ENCODE measurements around the gene SPECC1. TPM values are rescaled to one million over a fixed set of nuclear protein-coding genes. Genes with fewer than 3 reads are reported as not detected.
"Not testable (repeated sequence)": the region's sequence is repeated elsewhere in the genome, so short reads cannot be mapped to it uniquely, and the experiment has no call there.

SPECC1 gene, protein sequence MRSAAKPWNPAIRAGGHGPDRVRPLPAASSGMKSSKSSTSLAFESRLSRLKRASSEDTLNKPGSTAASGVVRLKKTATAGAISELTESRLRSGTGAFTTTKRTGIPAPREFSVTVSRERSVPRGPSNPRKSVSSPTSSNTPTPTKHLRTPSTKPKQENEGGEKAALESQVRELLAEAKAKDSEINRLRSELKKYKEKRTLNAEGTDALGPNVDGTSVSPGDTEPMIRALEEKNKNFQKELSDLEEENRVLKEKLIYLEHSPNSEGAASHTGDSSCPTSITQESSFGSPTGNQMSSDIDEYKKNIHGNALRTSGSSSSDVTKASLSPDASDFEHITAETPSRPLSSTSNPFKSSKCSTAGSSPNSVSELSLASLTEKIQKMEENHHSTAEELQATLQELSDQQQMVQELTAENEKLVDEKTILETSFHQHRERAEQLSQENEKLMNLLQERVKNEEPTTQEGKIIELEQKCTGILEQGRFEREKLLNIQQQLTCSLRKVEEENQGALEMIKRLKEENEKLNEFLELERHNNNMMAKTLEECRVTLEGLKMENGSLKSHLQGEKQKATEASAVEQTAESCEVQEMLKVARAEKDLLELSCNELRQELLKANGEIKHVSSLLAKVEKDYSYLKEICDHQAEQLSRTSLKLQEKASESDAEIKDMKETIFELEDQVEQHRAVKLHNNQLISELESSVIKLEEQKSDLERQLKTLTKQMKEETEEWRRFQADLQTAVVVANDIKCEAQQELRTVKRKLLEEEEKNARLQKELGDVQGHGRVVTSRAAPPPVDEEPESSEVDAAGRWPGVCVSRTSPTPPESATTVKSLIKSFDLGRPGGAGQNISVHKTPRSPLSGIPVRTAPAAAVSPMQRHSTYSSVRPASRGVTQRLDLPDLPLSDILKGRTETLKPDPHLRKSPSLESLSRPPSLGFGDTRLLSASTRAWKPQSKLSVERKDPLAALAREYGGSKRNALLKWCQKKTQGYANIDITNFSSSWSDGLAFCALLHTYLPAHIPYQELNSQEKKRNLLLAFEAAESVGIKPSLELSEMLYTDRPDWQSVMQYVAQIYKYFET
- polyA plus RNA-seq (2013), result 88.8 and 95.3 TPM in 2 replicates

DNA sequence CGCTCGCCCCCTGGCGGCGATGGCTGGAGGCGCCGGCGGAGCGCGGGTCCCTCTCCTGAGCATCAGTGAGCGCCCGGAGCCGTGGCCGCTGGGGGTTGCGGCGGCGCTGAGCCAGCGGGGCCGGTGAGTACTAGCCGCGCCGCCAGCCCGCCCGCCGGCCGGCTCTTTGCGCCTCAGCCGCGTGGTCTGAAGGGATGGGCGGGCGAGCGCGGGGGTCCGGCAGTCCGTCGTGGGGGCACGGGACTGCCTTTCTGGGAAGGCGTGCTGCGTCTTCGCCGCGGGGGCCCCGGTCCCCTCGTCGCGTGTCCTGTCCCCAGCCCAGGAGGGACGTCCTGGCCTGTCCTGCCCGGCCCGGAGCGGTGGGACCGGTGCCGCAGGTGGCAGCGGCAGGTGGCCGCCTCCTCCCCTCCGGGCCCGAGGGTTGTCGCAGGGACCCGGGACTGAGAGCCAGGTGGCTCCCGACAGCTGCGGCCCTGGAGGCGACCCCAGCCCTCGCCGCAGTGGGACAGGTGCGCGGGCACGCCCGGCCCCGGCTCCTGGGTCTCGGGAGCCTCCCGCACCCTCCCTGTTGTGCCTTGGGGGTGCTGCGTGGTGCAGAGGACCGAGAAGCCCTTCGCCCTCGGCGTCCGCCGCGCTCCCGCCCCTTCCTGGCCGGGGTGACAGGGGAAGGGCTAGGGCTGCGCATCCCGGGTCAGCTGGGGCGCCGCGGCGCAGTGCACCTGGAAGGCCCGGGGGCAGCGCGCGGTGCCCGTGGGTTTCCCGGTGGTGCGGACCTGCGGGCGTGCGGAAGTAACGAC is at the start of gene SPECC1:
TSS of gene SPECC1 (plus strand) at position 58 of the 797 bp plus-strand sequence. CDS start 87,293 bp downstream, outside the sequence.
- Histone ChIP-seq H2AFZ (ENCODE audit: insufficient read depth, low read length, poor library complexity) (peak within 1 kb of the TSS; percentile 75), H3K79me2 (ENCODE audit: control insufficient read depth, insufficient read depth, low read length, poor library complexity) (no peaks in the 10 kb centered on the region), H2BK120ac (ENCODE audit: insufficient read depth, low read length, poor library complexity) (no peak within 1 kb of the TSS), H3K36me3 (ENCODE audit: control insufficient read depth in 1 of 2, insufficient read depth in 2 of 2, low read length in 2 of 2) (no peaks in the 10 kb centered on the region), H3K9me3 (ENCODE audit: insufficient read depth, low read depth, low read length) (no peaks in the 10 kb centered on the region), H2BK12ac (ENCODE audit: low read length) (no peak within 1 kb of the TSS), H3K14ac (ENCODE audit: low read length) (no peak within 1 kb of the TSS), H3K9ac (ENCODE audit: low read length) (no peak within 1 kb of the TSS), H3K18ac (ENCODE audit: low read length) (no peak within 1 kb of the TSS), H3K4me2 (ENCODE audit: low read length) (peak within 1 kb of the TSS; percentile 99), H3K23ac (ENCODE audit: low read length) (no peak within 1 kb of the TSS), H3K4me1 (ENCODE audit: control insufficient read depth in 1 of 2, insufficient read depth in 2 of 2, low read length in 2 of 2) (peaks cover 4 to 10% of the 10 kb centered on the region in 2 experiments), H4K12ac (ENCODE audit: low read depth, low read length) (peak within 1 kb of the TSS; percentile 14), H4K91ac (ENCODE audit: low read depth, low read length) (no peak within 1 kb of the TSS), H2AK5ac (ENCODE audit: low read length) (no peak within 1 kb of the TSS), H3K4me3 (ENCODE audit: low read depth, low read length) (peak within 1 kb of the TSS; percentile 78), H3K79me1 (ENCODE audit: low read length) (no peaks in the 10 kb centered on the region), H3K4ac (ENCODE audit: low read depth, low read length) (no peak within 1 kb of the TSS), H3K27ac (ENCODE audit: low read depth, low read length) (no peak within 1 kb of the TSS), H2BK5ac (ENCODE audit: low read depth, low read length, poor library complexity) (no peak within 1 kb of the TSS), H3K27me3 (ENCODE audit: insufficient read depth, low read length) (peaks cover 14% of the 10 kb centered on the region), H4K8ac (ENCODE audit: low read depth, low read length) (peak within 1 kb of the TSS; percentile 37)
- DNase-seq, result peak; percentile 71 to 94
- WGBS (ENCODE audit: extremely low coverage, insufficient coverage, insufficient read length), result no CpG with 5 or more reads among the region's 96 CpGs

DNA sequence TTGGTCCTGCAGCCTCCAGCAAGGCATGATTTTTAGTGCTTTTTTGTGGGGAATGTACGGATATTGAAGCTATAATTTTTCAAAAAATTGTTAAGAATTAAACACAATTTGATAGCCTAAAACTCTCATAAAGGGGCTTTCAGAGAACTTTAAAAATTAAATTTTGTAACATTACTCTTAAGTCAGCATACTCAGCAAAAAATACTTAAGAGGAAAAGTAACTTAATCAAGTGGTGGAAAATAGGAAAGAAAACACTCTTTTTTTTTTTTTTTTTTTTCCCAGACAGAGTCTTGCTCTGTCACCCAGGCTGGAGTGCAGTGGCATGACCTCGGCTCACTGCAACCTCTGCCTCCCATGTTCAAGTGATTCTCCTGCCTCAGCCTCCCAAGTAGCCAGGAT is 46.2 kb upstream of the SPECC1 start:
- not testable (repeated sequence) for H2BK5ac ChIP-seq (ENCODE audit: low read depth, low read length, poor library complexity); H3K14ac ChIP-seq (ENCODE audit: low read length); DNase-seq; H2AFZ ChIP-seq (ENCODE audit: insufficient read depth, low read length, poor library complexity); H4K91ac ChIP-seq (ENCODE audit: low read depth, low read length); H3K18ac ChIP-seq (ENCODE audit: low read length); H2BK120ac ChIP-seq (ENCODE audit: insufficient read depth, low read length, poor library complexity); H3K79me2 ChIP-seq (ENCODE audit: control insufficient read depth, insufficient read depth, low read length, poor library complexity); H3K9me3 ChIP-seq (ENCODE audit: insufficient read depth, low read depth, low read length); H4K8ac ChIP-seq (ENCODE audit: low read depth, low read length); H3K79me1 ChIP-seq (ENCODE audit: low read length); H4K12ac ChIP-seq (ENCODE audit: low read depth, low read length); H3K4me3 ChIP-seq (ENCODE audit: low read depth, low read length); H2BK12ac ChIP-seq (ENCODE audit: low read length); H2AK5ac ChIP-seq (ENCODE audit: low read length); H3K23ac ChIP-seq (ENCODE audit: low read length); H3K9ac ChIP-seq (ENCODE audit: low read length); H3K4me1 ChIP-seq (ENCODE audit: control insufficient read depth in 1 of 2, insufficient read depth in 2 of 2, low read length in 2 of 2); H3K27ac ChIP-seq (ENCODE audit: low read depth, low read length); H3K4me2 ChIP-seq (ENCODE audit: low read length); H3K27me3 ChIP-seq (ENCODE audit: insufficient read depth, low read length)
- no CpG with 5 or more reads among the region's 2 CpGs for WGBS (ENCODE audit: extremely low coverage, insufficient coverage, insufficient read length)
- peak overlapping the region; percentile 55 for H3K4ac ChIP-seq (ENCODE audit: low read depth, low read length)
- peaks cover 9 to 11% of the 10 kb centered on the region in 2 experiments for H3K36me3 ChIP-seq (ENCODE audit: control insufficient read depth in 1 of 2, insufficient read depth in 2 of 2, low read length in 2 of 2)

DNA sequence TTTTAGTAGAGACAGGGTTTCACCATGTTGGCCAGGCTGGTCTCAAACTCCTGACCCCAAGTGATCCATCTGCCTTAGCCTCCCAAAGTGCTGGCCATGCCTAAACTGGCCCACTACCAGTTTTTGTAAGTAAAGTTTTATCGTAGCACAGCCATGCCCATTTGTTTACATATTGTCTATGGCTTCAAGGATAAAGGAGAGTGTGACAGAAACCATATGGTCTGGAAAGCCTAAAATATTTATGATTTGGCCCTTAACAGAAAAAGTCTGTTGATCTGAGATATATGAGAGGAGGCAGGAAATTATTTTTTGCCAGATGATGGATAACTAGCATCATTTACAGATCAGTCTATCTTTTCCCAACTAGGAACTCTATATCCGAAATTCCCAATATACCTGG is 36.0 kb upstream of the SPECC1 start:
- Histone ChIP-seq H3K14ac (ENCODE audit: low read length) (no peak overlapping the region), H4K91ac (ENCODE audit: low read depth, low read length) (no peak overlapping the region), H3K23ac (ENCODE audit: low read length) (no peak overlapping the region), H2BK5ac (ENCODE audit: low read depth, low read length, poor library complexity) (no peak overlapping the region), H3K9ac (ENCODE audit: low read length) (no peak overlapping the region), H2BK120ac (ENCODE audit: insufficient read depth, low read length, poor library complexity) (no peak overlapping the region), H2BK12ac (ENCODE audit: low read length) (no peak overlapping the region), H2AFZ (ENCODE audit: insufficient read depth, low read length, poor library complexity) (no peak overlapping the region), H2AK5ac (ENCODE audit: low read length) (no peak overlapping the region), H4K8ac (ENCODE audit: low read depth, low read length) (no peak overlapping the region), H3K18ac (ENCODE audit: low read length) (no peak overlapping the region), H3K36me3 (ENCODE audit: control insufficient read depth in 1 of 2, insufficient read depth in 2 of 2, low read length in 2 of 2) (peaks cover 7 to 11% of the 10 kb centered on the region in 2 experiments), H3K27ac (ENCODE audit: low read depth, low read length) (no peak overlapping the region), H4K12ac (ENCODE audit: low read depth, low read length) (no peak overlapping the region), H3K4me1 (ENCODE audit: control insufficient read depth in 1 of 2, insufficient read depth in 2 of 2, low read length in 2 of 2) (peaks cover 1 to 6% of the 10 kb centered on the region in 2 experiments), H3K79me2 (ENCODE audit: control insufficient read depth, insufficient read depth, low read length, poor library complexity) (peaks cover 16% of the 10 kb centered on the region), H3K27me3 (ENCODE audit: insufficient read depth, low read length) (no peaks in the 10 kb centered on the region), H3K79me1 (ENCODE audit: low read length) (peaks cover 9% of the 10 kb centered on the region), H3K4ac (ENCODE audit: low read depth, low read length) (peak overlapping the region; percentile 52), H3K9me3 (ENCODE audit: insufficient read depth, low read depth, low read length) (peaks cover 1% of the 10 kb centered on the region), H3K4me3 (ENCODE audit: low read depth, low read length) (no peak overlapping the region), H3K4me2 (ENCODE audit: low read length) (no peak overlapping the region)
- no peak for DNase-seq
- WGBS (ENCODE audit: extremely low coverage, insufficient coverage, insufficient read length), result no CpG with 5 or more reads among the region's 2 CpGs

DNA sequence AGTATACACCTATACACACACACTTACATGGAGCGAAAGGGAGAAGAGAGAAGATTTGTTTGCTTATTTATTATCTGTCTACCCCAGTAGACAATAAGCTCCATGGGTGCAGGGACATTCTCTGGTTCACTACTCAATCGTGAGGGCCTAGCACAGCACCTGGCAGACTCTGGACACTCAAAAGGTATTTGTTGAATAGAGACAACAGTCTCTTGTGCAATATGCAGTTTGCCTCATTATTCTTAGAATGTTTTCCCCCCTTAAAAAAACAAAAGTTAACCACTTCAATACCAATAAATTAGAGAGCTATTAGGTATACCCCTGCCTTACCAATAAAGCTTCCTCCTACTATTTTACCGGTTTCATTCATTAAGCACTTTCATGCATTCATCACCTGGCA is 33.6 kb upstream of the SPECC1 start:
- Histone ChIP-seq H4K12ac (ENCODE audit: low read depth, low read length) (no peak overlapping the region), H3K4me3 (ENCODE audit: low read depth, low read length) (no peak overlapping the region), H3K4ac (ENCODE audit: low read depth, low read length) (no peak overlapping the region), H3K4me2 (ENCODE audit: low read length) (no peak overlapping the region), H3K18ac (ENCODE audit: low read length) (no peak overlapping the region), H3K79me1 (ENCODE audit: low read length) (peaks cover 12% of the 10 kb centered on the region), H3K27ac (ENCODE audit: low read depth, low read length) (no peak overlapping the region), H4K8ac (ENCODE audit: low read depth, low read length) (no peak overlapping the region), H3K23ac (ENCODE audit: low read length) (no peak overlapping the region), H3K27me3 (ENCODE audit: insufficient read depth, low read length) (no peaks in the 10 kb centered on the region), H3K14ac (ENCODE audit: low read length) (no peak overlapping the region), H4K91ac (ENCODE audit: low read depth, low read length) (no peak overlapping the region), H2BK120ac (ENCODE audit: insufficient read depth, low read length, poor library complexity) (no peak overlapping the region), H2BK5ac (ENCODE audit: low read depth, low read length, poor library complexity) (no peak overlapping the region), H2AFZ (ENCODE audit: insufficient read depth, low read length, poor library complexity) (no peak overlapping the region), H3K9me3 (ENCODE audit: insufficient read depth, low read depth, low read length) (peaks cover 2% of the 10 kb centered on the region), H3K79me2 (ENCODE audit: control insufficient read depth, insufficient read depth, low read length, poor library complexity) (peaks cover 16% of the 10 kb centered on the region), H3K4me1 (ENCODE audit: control insufficient read depth in 1 of 2, insufficient read depth in 2 of 2, low read length in 2 of 2) (peaks cover 4 to 9% of the 10 kb centered on the region in 2 experiments), H3K9ac (ENCODE audit: low read length) (no peak overlapping the region), H2BK12ac (ENCODE audit: low read length) (no peak overlapping the region), H3K36me3 (ENCODE audit: control insufficient read depth in 1 of 2, insufficient read depth in 2 of 2, low read length in 2 of 2) (peaks cover 2 to 5% of the 10 kb centered on the region in 2 experiments), H2AK5ac (ENCODE audit: low read length) (no peak overlapping the region)
- DNase-seq, result no peak
- no CpG with 5 or more reads among the region's 3 CpGs for WGBS (ENCODE audit: extremely low coverage, insufficient coverage, insufficient read length)

All from trophoblast cell (in vitro differentiated cells and primary cell).